Measurements from ENCODE around the gene DDX59.

Gene DDX59

GRCh38 chr1:200620273-200621131, 49.2 kb downstream of the DDX59 start, which contains the start of gene KIF14:
Gene KIF14, minus strand, starts transcription at chr1:200620751. Its CDS starts 2,028 bp downstream, at chr1:200618723.
- DNase-seq (ENCODE audit: low spot score): peak; percentile 94
- Histone ChIP-seq H3K4me3 (peak within 1 kb of the TSS; percentile 77), H3K27ac (peak within 1 kb of the TSS; percentile 30 to 52)
- TF ChIP-seq, protein P1, sequence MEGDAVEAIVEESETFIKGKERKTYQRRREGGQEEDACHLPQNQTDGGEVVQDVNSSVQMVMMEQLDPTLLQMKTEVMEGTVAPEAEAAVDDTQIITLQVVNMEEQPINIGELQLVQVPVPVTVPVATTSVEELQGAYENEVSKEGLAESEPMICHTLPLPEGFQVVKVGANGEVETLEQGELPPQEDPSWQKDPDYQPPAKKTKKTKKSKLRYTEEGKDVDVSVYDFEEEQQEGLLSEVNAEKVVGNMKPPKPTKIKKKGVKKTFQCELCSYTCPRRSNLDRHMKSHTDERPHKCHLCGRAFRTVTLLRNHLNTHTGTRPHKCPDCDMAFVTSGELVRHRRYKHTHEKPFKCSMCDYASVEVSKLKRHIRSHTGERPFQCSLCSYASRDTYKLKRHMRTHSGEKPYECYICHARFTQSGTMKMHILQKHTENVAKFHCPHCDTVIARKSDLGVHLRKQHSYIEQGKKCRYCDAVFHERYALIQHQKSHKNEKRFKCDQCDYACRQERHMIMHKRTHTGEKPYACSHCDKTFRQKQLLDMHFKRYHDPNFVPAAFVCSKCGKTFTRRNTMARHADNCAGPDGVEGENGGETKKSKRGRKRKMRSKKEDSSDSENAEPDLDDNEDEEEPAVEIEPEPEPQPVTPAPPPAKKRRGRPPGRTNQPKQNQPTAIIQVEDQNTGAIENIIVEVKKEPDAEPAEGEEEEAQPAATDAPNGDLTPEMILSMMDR (IDR thresholded peaks at IDR 0.05): no peak

DNA sequence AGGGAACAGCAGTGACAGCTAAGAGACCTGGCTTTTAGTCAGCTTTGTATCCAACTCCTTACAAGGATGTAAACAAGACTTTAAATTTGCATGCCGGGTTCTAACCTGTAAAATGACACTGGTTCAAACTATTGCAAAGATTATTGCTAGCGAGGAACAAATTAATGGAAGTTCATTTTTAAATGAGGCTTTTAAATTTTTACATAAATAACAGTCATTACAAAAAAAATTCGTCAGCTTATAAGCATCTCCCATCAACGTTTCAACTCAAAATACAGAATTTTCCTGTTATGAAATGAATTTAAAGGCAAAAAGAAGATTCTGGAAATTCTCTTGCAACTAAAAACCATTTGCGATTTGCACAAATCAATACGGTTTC, 49.8 kb downstream of the DDX59 start:
- TF ChIP-seq, protein P1 (IDR thresholded peaks at IDR 0.05): no peak
- Histone ChIP-seq H3K4me3 (peak overlapping the region; percentile 77), H3K27ac (no peak overlapping the region)
- DNase-seq (ENCODE audit: low spot score): no peak

- H3K27ac ChIP-seq: no peak overlapping the region
- no peak overlapping the region for H3K4me3 ChIP-seq
- TF ChIP-seq, protein P1 (IDR thresholded peaks at IDR 0.05): no peak
- no peak for DNase-seq (ENCODE audit: low spot score)
Observed at GRCh38 chr1:200610846-200611245, 58.9 kb downstream of the DDX59 start.

GRCh38 chr1:200602632-200603031, 67.1 kb downstream of the DDX59 start:
- Histone ChIP-seq H3K27ac (no peak overlapping the region), H3K4me3 (no peak overlapping the region)
- TF ChIP-seq, protein P1 (IDR thresholded peaks at IDR 0.05): no peak
- no peak for DNase-seq (ENCODE audit: low spot score)

All from coronary artery (tissue), 2 donors.